H1 (cell line): ENCODE results near the gene ARHGEF11.

Experiments
- EGR1 ChIP-seq: IDR thresholded peaks from 2 replicates; pipeline ENCODE4 v1.6.1; 2011; ENCODE audit warnings: low read depth, low read length, borderline replicate concordance
- EZH2 ChIP-seq: fragments of 200-600 bp; sonication (generic); IDR thresholded peaks from 2 replicates; pipeline ENCODE4 v1.7.1; 2012; ENCODE audit warnings: low read depth, mild to moderate bottlenecking, moderate library complexity, low read length, inconsistent platforms; ENCODE audit not compliant: severe bottlenecking
- POLR2A ChIP-seq, 2 experiments: IDR thresholded peaks; 1 replicate in 1 of 2; 2 replicates in 1 of 2; pipeline ENCODE4 v1.6.1; 2011; ENCODE audit warnings: low read depth in 2 of 2, low read length in 2 of 2, mild to moderate bottlenecking in 2 of 2; ENCODE audit errors: control extremely low read depth in 1 of 2
- SP2 ChIP-seq: IDR thresholded peaks from 2 replicates; pipeline ENCODE4 v1.6.1; 2012; ENCODE audit warnings: mild to moderate bottlenecking, low read length, inconsistent platforms
- YY1 ChIP-seq: IDR thresholded peaks from 2 replicates; pipeline ENCODE4 v1.6.1; 2011; ENCODE audit warnings: low read depth, mild to moderate bottlenecking, low read length
- TF ChIP-seq, protein P1 (sequence below), 3 experiments: IDR thresholded peaks; 1 replicate in 2 of 3; 2 replicates in 1 of 3; pipeline versions ENCODE4 v1.5.1 to v1.6.1; 2011; ENCODE audit warnings: low read length in 3 of 3, mild to moderate bottlenecking in 3 of 3, inconsistent platforms in 2 of 3, low read depth in 1 of 3, moderate library complexity in 1 of 3; ENCODE audit not compliant: insufficient read depth in 1 of 3; ENCODE audit errors: control extremely low read depth in 1 of 3
- TF ChIP-seq, protein P2 (sequence below): IDR thresholded peaks from 2 replicates; pipeline ENCODE4 v1.6.1; 2011; ENCODE audit warnings: low read length, improper control_type of control experiment

DNA sequence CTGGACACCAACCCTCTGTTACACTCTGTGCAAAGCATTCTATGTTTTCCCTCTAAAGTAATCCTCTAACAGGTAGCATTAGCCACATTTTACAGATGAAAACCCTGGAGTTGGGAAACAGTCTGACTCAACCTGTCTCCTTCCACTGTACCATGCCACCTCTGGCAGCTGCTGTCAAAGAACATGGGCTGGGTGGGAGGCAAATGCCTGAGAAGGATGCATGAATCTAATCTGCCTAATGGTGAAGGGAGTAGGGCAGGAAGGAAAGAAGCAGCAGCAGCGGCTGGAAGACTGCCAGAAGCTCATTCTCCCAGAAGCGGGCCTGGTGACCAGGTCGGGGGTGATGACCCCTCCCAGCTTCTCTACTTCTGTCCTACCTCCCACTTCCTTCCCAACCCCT, 103.4 kb downstream of the ARHGEF11 start:
- TF ChIP-seq YY1: no peak
- TF ChIP-seq EZH2: no peak
- TF ChIP-seq POLR2A (IDR thresholded peaks at IDR 0.05; ENCODE audit: control extremely low read depth in 1 of 2, low read depth in 2 of 2, low read length in 2 of 2): no peak
- no peak for TF ChIP-seq EGR1
- TF ChIP-seq, protein P1, sequence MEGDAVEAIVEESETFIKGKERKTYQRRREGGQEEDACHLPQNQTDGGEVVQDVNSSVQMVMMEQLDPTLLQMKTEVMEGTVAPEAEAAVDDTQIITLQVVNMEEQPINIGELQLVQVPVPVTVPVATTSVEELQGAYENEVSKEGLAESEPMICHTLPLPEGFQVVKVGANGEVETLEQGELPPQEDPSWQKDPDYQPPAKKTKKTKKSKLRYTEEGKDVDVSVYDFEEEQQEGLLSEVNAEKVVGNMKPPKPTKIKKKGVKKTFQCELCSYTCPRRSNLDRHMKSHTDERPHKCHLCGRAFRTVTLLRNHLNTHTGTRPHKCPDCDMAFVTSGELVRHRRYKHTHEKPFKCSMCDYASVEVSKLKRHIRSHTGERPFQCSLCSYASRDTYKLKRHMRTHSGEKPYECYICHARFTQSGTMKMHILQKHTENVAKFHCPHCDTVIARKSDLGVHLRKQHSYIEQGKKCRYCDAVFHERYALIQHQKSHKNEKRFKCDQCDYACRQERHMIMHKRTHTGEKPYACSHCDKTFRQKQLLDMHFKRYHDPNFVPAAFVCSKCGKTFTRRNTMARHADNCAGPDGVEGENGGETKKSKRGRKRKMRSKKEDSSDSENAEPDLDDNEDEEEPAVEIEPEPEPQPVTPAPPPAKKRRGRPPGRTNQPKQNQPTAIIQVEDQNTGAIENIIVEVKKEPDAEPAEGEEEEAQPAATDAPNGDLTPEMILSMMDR (IDR thresholded peaks at IDR 0.05; ENCODE audit: control extremely low read depth in 1 of 3, insufficient read depth in 1 of 3, low read depth in 1 of 3, low read length in 3 of 3): no peak
- TF ChIP-seq SP2: no peak
- TF ChIP-seq, protein P2, sequence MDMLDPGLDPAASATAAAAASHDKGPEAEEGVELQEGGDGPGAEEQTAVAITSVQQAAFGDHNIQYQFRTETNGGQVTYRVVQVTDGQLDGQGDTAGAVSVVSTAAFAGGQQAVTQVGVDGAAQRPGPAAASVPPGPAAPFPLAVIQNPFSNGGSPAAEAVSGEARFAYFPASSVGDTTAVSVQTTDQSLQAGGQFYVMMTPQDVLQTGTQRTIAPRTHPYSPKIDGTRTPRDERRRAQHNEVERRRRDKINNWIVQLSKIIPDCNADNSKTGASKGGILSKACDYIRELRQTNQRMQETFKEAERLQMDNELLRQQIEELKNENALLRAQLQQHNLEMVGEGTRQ: no peak
